Stimulated activated CD8-positive, alpha-beta memory T cell treated with anti-CD3 and anti-CD28 coated beads, Interleukin-12 subunit alpha, Interleukin-12 subunit beta, amount 100 ng/mL, for 1 hour (primary cell): ENCODE data around the gene KDELR1.

Experiments used
- DNase-seq: peaks from one replicate; pipeline ENCODE4 v3.0.0-alpha.2; 2020; ENCODE audit warnings: low read depth

The KDELR1 gene

GRCh38 chr19:48342414-48342738 lies 49.0 kb downstream of the KDELR1 start:
- no peak for DNase-seq

- DNase-seq, result no peak
Measured at GRCh38 chr19:48341515-48342413, 49.6 kb downstream of the KDELR1 start.

GRCh38 chr19:48340995-48341394 lies 50.4 kb downstream of the KDELR1 start:
- DNase-seq, result no peak

GRCh38 chr19:48338802-48339503 lies 52.4 kb downstream of the KDELR1 start:
- no peak for DNase-seq

GRCh38 chr19:48338253-48338755 lies 53.0 kb downstream of the KDELR1 start:
- no peak for DNase-seq

GRCh38 chr19:48333467-48334384 lies 57.6 kb downstream of the KDELR1 start:
- peak; percentile 87 for DNase-seq

- peak; percentile 90 for DNase-seq
Measured at GRCh38 chr19:48332662-48333466, 58.5 kb downstream of the KDELR1 start.
